Lower lobe of right lung (tissue), 2 donors: ENCODE results near the gene CSF1. TPM values are rescaled to one million over a fixed set of nuclear protein-coding genes. Genes with fewer than 3 reads are reported as not detected.

Source experiments
- ATAC-seq, 2 donors: fragments of 200-7000 bp; cut with Tn5 transposase; one replicate each; pipeline ENCODE4 v1.9.1; 2020 to 2022; ENCODE audit warnings: mild to moderate bottlenecking in 2 of 2, moderate library complexity in 2 of 2
- DNase-seq: peaks from one replicate; pipeline ENCODE4 v3.0.0-alpha.2; 2020
- H3K27ac ChIP-seq: fragments of 200-600 bp; one replicate; pipeline ENCODE4 v1.8.0; 2022
- H3K27me3 ChIP-seq: fragments of 200-600 bp; one replicate; pipeline ENCODE4 v1.8.0; 2022; ENCODE audit warnings: low read depth
- H3K36me3 ChIP-seq: fragments of 200-600 bp; one replicate; pipeline ENCODE4 v1.8.0; 2022; ENCODE audit warnings: mild to moderate bottlenecking
- H3K4me1 ChIP-seq: fragments of 200-600 bp; one replicate; pipeline ENCODE4 v1.8.0; 2022
- H3K4me3 ChIP-seq: fragments of 200-600 bp; one replicate; pipeline ENCODE4 v1.8.0; 2022; ENCODE audit warnings: mild to moderate bottlenecking
- H3K9me3 ChIP-seq: fragments of 200-600 bp; one replicate; pipeline ENCODE4 v1.8.0; 2022
- CTCF ChIP-seq: fragments of 200-600 bp; IDR thresholded peaks from one replicate; pipeline ENCODE4 v1.8.0; 2022; ENCODE audit warnings: antibody characterized with exemption, mild to moderate bottlenecking
- intact Hi-C: fragments of 100-400 bp; cut with DNase I; formaldehyde crosslinking; loops from one replicate; pipeline ENCODE4 v1.11.0; 2022
- total RNA-seq: library from RNA; stranded (reverse); fragmentation: NEBNext Ultra II Directional; extraction: Animal tissue kit (Norgen Biotek cat#: 25700); gene quantifications from one replicate; pipeline ENCODE4 v1.2.1, GENCODE V29; 2021
- donor health status: DM: no; HTN: yes; CAD: no; lungs with severe emphysema.

CSF1 gene
- total RNA-seq, 1 donor from 2014 or later, result 64.3 TPM

- Histone ChIP-seq H3K9me3 (no peaks in the 10 kb centered on the region), H3K27ac (no peak overlapping the region), H3K4me1 (peaks cover 55% of the 10 kb centered on the region), H3K27me3 (no peaks in the 10 kb centered on the region), H3K36me3 (no peaks in the 10 kb centered on the region), H3K4me3 (no peak overlapping the region)
- TF ChIP-seq CTCF, result no peak
- no peak for DNase-seq
- intact Hi-C loops, result no loop called here
- ATAC-seq, result peak in 1 of 2 donors; percentile 25
Observed at GRCh38 chr1:109890115-109890953, 20.3 kb upstream of the CSF1 start.

- ATAC-seq (peak in 1 of 2 donors; percentile 3), DNase-seq (no peak)
- TF ChIP-seq CTCF, result no peak
- no peaks in the 10 kb centered on the region for H3K9me3 ChIP-seq
- peaks cover 57% of the 10 kb centered on the region for H3K4me1 ChIP-seq
- no peak overlapping the region for H3K4me3 ChIP-seq
- intact Hi-C loops, result no loop called here
- no peaks in the 10 kb centered on the region for H3K36me3 ChIP-seq
- H3K27me3 ChIP-seq, result no peaks in the 10 kb centered on the region
- H3K27ac ChIP-seq, result peak overlapping the region; percentile 60
Observed at GRCh38 chr1:109891930-109892329, 18.7 kb upstream of the CSF1 start.

DNA sequence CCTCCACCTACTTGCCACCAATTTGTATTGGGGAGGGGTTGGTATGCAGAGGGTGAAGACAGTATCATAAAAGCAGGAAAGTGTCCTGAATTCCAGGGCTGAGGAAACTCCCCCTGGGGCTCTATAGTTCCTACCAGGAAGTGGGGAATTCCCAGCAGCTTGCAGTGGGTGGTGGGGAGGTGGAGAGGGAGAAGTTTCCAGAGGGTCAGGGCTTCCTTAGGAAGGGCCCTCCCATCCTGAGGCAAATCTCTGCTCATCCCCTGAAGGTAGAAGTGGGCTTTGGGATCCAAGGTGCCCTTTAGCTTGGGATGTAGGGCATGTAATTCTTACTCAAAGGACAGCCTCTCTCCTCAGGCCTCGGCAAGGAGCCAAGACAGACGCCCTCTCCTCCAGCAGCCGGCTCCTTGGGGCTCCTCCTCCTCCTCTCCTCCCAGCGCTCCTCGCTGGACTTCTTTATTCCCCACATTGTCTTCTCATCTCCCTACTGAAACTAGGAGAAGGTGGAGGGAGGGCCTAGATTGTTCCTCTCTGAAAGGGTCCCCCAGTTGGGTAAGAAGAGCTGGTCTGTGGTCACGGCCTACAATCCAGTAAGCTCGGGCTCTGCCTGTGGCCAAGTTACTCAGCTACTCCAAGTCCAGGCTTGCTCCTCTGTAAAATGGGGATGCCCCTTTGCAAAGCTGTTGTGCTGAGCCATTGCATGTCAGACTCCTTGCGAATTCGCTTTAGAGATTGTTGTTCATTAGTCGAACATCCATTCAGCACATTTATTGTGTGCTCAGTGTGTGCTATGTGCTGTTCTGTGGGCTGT lies 17.9 kb upstream of the CSF1 start:
- no peak for TF ChIP-seq CTCF
- DNase-seq, result no peak
- intact Hi-C loops, result no loop called here

GRCh38 chr1:109893532-109894171 lies 17.0 kb upstream of the CSF1 start:
- DNase-seq (no peak), ATAC-seq (no peak)
- no peak overlapping the region for H3K4me3 ChIP-seq
- no peaks in the 10 kb centered on the region for H3K9me3 ChIP-seq
- no peak for TF ChIP-seq CTCF
- intact Hi-C loops, result no loop called here
- H3K36me3 ChIP-seq, result no peaks in the 10 kb centered on the region
- no peak overlapping the region for H3K27ac ChIP-seq
- peaks cover 57% of the 10 kb centered on the region for H3K4me1 ChIP-seq
- no peaks in the 10 kb centered on the region for H3K27me3 ChIP-seq

More for the DNA sequence above, 17.9 kb upstream of the CSF1 start:
- Histone ChIP-seq H3K9me3 (no peaks in the 10 kb centered on the region), H3K27me3 (no peaks in the 10 kb centered on the region), H3K36me3 (no peaks in the 10 kb centered on the region), H3K4me1 (peaks cover 57% of the 10 kb centered on the region), H3K27ac (peak overlapping the region; percentile 60), H3K4me3 (no peak overlapping the region)
- peak; percentile 15 to 63 for ATAC-seq
